ENCODE measurements around the gene STK32C.

GRCh38 chr10:132257907-132258306 is 49.8 kb downstream of the STK32C start:
- TF ChIP-seq CTCF (IDR thresholded peaks at IDR 0.05 in 4 of 5, conservative IDR thresholded peaks at IDR 0.05 in 1 of 5) (no peak), POLR2A (IDR thresholded peaks at IDR 0.05) (no peak)

Data from gastrocnemius medialis (tissue), 4 donors.